ENCODE data around the gene FANCM.
"Not testable (repeated sequence)": the region's sequence is repeated elsewhere in the genome, so short reads cannot be mapped to it uniquely, and the experiment has no call there.

FANCM gene

DNA sequence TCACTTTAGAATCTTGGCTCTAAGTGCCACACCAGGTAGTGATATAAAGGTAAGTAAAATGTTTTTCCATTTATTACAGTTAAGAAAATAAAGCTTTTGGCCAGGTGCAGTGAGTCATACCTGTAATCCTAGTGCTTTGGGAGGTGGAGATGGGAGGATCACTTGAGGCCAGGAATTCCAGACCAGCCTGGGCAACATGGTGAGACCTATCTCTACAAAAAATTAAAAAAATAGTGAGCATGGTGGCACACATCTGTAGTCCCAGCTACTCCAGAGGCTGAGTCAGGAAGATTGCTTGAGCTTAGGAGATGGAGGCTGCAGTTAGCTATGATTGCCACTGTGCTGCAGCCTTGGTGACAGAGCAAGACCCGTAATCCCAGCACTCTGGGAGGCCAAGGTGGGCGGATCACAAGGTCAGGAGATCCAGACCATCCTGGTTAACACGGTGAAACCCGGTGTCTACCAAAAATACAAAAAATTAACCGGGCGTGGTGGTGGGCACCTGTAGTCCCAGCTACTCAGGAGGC lies 5.0 kb downstream of the FANCM start:
- no peak for DNase-seq

- DNase-seq: not testable (repeated sequence)
These were observed 6.4 kb downstream of the FANCM start for GRCh38 chr14:45142083-45142482.

DNA sequence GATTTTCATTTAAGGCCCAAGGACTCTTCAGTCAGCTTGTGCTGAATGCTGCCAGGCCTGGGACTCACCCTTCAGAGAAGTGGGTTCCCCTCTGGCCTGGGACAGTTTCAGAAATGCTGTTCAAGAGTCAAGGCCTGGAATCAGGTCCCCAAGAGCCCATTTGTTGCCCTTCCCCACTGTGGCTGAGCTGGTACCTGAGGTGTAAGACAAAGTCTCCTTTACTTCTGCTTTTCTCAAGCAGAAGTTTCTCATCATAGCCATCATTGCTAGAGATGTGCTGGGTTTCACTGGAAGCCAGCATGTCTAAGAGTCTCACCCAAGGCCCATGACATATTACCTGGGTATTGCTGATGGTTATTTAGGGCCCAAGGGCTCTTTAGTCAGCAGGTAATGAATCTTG lies 8.9 kb downstream of the FANCM start:
- DNase-seq: no peak

GRCh38 chr14:45145214-45145613 lies 9.5 kb downstream of the FANCM start:
- no peak for DNase-seq

GRCh38 chr14:45149602-45150001 lies 13.9 kb downstream of the FANCM start:
- no peak for DNase-seq

- DNase-seq: no peak
These were observed 14.7 kb downstream of the FANCM start for GRCh38 chr14:45150386-45150890.

- peak; percentile 8 for DNase-seq
These were observed 20.3 kb downstream of the FANCM start for GRCh38 chr14:45156067-45156466.

DNA sequence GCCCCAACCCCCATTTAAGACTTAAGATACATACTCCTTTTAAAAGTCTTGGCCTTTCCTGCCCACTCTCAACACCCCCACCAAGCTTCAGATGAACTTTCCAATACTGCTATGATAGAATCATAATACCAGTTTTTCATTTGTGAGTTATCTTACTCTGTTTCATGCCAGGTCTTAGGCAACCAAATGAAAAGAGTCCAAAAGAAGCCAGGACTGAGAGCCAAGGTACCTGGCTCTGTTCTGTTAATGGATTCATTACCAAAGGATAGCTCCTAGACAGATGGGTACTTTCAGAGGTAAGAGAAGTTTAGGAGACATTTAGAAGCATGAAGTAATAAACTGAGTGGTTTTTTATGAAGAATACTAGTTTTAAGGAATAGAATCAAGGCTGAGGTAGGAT lies 34.2 kb downstream of the FANCM start:
- DNase-seq: no peak

GRCh38 chr14:45177076-45177475 lies 41.3 kb downstream of the FANCM start:
- DNase-seq: peak; percentile 91

DNA sequence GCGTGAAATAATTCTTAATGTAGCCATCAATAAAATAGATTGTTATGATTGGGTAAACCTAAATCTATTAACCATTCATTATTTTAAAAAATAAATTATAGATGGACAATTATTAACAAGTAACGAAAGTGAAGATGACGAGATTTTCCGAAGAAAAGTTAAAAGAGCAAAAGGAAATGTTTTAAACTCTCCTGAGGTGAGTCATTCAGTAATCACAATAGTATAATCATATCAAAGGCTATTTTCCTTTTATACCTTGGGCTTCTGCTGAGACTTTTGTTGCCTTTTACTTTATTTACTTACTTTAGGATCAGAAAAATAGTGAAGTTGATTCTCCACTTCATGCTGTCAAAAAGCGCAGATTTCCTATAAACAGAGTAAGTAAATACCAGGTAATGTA lies 45.6 kb downstream of the FANCM start:
- no peak for DNase-seq

- DNase-seq: no peak
These were observed 46.1 kb downstream of the FANCM start for GRCh38 chr14:45181806-45182205.

GRCh38 chr14:45185100-45185814 lies 49.5 kb downstream of the FANCM start:
- DNase-seq: peak; percentile 54

GRCh38 chr14:45194964-45195363 lies 59.2 kb downstream of the FANCM start:
- DNase-seq: no peak

DNA sequence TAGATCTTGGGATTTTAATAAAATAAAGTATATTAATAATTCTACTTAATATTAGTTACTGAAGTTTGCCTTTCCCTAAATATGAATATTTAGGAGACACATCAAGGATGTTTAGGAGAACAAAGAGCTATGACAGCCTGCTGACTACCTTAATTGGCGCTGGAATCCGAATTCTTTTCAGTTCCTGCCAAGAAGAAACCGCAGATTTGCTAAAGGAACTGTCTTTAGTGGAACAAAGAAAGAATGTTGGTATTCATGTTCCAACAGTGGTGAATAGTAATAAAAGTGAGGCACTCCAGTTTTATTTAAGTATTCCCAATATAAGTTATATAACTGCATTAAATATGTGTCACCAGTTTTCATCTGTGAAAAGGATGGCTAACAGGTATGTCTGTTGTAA lies 62.8 kb downstream of the FANCM start:
- DNase-seq: peak; percentile 68

DNA sequence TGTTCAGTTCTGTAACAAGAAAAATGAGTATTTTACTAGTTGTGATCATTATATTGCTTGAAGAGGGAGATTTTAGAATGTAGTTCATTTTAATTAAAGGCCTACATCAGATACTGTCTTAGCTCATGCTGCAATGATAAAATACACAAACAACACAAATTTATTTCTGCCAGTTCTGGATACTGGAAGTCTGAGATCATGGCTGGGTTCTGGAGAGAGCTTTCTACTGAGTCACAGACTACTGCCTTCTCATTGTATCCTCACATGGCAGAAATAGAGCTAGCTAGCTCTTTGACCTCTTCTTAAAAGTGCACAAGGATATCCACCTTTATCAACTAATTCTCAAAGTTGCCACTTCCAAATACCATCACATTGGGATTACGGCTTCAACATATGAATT lies 63.5 kb downstream of the FANCM start:
- peak; percentile 50 for DNase-seq

DNA sequence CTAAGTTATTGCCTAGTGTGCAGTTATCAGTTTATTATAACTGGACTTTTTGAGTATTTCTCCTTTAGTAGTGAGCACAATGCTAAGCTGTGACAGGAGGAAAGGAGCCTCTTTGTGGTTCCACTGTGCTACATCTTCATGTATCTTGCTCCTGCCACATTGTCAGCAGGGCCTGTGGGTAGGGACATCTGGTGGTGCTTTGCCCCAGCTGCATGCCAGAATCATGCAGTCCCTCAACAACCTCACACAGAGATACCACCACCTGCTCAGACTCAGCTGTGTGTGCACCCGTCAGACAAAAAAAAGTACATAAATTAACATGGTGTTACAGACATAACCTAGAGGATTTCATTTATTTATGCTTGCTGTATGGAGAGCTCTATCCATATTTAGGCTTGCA lies 66.2 kb downstream of the FANCM start:
- DNase-seq: peak; percentile 9

DNA sequence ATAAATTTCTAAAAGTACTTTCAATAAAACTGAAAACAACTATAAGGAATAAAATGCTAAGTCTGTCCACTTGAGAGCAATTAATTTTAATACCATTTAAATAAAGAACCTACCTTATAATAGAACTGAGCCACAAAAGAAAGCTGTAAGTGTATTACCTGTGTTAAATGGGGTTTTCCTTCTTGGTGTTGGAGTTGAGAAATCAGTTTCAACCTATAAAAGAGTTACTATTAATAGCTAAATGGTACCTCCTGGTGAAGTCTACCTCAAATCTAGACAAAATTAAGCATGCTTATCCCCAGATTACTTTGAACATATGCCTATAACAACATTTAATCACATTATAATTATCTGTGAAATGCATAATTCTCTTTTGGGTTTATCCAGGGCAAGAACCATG lies 68.5 kb downstream of the FANCM start:
- DNase-seq: no peak

DNA sequence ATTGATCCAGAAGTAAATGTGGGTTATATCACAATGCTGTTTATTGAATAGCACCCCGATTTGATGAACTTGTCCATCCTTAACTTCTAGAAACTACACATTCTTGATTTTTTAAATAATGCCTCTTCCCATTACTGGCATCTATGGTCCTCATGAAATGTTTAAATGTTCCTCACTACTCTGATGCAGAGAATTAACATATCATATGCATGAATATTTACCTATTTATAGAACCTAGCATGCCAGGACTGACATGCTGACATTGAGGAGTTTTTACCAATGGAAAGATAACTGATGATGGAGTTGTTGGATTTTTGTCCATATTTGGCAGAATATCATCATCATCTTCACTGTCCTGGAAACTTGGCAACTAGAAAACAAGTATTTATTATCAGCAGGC lies 74.4 kb downstream of the FANCM start:
- no peak for DNase-seq

GRCh38 chr14:45211295-45211694 lies 75.6 kb downstream of the FANCM start:
- no peak for DNase-seq

- no peak for DNase-seq
These were observed 76.5 kb downstream of the FANCM start for GRCh38 chr14:45212231-45212630.

- not testable (repeated sequence) for DNase-seq
These were observed 78.0 kb downstream of the FANCM start for GRCh38 chr14:45213716-45214115.

DNA sequence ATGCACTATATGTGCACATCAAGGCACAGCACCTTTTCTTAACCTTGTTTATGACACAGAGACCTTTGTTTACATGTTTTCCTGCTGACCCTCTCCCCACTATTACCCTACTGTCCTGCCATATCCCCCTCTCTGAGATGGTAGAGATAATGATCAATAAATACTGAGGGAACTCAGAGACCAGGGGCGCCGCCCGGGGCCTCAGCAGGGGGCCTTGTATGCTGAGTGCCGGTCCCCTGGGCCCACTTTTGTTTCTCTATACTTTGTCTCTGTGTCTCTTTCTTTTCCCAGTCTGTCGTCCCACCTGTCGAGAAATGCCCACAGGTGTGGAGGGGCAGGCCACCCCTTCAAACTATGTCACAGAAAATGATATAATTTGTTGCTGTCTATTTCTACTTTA lies 78.6 kb downstream of the FANCM start:
- not testable (repeated sequence) for DNase-seq

DNA sequence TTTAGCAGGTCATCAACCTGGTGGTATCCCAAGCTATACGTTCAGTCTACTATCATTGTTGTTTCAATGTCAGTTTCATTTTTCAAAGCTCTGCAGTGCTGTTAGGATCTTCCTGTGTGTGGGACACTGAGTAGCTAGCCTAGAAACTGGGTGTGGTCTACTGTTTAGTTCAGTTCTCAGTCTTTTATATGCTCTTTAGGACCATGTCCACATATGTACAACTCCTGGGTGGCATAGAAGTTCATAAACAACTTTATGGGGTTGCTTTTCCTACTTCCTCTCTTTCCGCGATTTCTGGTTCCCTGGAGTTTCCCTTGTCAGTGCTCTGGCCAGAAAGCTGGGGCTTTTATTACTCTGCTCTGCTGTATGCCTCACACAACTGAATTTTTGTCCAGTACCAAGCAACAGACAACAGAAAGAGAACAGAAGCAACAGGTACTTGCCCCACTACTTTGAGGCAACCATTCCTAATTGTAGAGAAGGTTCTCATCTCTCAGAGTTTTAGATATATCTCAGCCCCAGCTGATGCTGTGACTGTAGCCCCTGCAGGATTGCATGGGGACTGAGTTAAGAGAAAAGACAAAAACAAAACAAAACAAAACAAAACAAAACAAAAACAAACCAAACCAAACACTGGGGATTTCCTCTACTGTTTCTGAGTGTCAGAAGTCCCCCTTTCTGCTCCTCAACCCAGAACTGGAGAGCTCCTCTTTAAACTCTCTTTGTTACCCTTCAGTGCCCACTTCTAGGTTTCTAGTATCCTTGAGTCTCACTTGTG lies 86.9 kb downstream of the FANCM start:
- DNase-seq: no peak

GRCh38 chr14:45227566-45227965 lies 91.8 kb downstream of the FANCM start:
- no peak for DNase-seq

Measured in fibroblast of skin of right biceps (primary cell).